AML-193 (cell line): ENCODE results near the gene STUB1.
A peak's percentile ranks its signal among the peaks of the same experiment; 100 is the strongest.

Experiments
- DNase-seq, 2 experiments: peaks; one replicate each; lab custom pipeline; 2025; lab: John Stamatoyannopoulos, UW

The STUB1 gene

DNA sequence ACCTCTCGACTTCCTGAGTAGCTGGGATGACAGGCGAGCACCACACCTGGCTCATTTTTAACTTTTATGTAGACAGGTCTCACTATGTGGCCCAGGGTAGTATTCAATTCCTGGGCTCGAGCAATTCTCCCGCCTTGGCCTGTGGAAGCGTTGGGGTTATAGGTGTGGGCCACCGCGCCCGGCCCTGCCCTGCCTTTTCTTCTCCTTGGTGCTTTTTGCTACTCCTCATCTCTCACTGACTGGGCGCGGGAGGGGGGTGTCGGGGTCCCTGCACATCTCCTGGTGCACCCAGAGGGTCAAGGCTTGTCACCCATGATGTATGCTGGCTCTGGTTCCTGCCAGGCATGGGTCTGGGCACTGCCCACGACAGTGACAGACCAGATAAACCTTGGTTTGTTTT is 35.7 kb upstream of the STUB1 start:
- DNase-seq: no peak

DNA sequence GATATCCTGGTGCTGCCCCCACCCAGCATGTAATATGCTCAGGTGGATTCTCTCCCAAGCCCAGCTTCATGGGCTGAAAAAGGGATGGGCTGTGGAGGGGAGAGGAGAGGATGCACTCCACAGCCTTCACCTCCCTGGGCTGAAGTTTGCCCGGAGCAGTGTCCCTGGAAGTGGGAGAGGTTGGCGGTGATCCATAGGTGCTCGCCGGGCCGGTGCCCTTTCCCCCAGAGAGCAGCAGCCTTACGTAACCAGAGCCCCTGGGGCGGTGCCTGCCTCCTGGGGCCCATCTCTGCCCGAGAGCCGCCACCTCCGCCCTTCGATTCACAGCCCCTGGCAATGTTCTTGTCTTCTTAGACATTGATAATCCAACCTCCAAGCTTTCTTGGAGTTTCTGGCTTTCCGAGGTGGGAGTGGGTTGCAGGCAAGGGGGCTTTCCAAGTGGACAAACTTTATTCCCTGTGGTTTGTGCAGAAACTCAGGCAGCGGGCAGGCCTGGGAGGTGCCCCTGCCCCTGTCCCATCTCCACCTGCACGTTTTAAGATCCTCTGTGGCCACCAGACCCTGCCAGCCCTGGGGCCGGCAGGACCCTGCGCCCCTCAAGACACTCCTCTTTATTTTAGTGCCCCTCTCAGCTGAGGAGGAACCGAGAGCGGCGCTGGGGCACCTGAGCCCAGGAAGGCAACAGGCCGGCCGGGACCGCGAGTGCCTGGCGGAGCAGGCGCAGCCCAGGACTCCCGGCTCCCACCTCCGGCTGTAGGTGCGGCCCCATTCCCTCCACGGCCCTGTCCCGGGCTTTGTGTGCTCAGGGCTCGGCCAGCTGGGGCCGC is 34.1 kb upstream of the STUB1 start:
- no peak for DNase-seq

DNA sequence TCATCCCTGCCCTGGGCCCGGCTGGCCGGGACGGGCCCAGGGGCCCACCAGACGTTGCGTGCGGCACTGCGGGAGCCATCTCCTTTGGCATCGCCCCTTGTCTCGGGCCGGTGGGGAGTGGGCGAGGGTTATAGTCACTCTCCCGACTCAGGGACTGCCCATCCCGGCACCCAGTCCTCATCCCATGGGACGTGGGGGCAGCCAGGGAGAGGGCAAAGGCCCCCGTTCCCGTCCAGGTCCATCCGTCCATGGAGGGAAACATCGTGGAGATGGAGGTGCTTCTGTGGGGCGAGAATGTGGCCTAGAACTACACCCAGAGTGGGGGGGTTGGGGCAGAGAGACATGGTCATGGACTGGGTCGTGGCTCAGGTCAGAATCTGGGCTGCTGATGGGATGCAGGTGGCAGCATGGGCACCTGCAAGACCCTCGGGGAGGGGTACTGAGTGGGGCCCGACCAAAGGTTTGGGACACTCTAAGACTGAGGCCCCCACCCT is 33.5 kb upstream of the STUB1 start:
- no peak for DNase-seq

DNA sequence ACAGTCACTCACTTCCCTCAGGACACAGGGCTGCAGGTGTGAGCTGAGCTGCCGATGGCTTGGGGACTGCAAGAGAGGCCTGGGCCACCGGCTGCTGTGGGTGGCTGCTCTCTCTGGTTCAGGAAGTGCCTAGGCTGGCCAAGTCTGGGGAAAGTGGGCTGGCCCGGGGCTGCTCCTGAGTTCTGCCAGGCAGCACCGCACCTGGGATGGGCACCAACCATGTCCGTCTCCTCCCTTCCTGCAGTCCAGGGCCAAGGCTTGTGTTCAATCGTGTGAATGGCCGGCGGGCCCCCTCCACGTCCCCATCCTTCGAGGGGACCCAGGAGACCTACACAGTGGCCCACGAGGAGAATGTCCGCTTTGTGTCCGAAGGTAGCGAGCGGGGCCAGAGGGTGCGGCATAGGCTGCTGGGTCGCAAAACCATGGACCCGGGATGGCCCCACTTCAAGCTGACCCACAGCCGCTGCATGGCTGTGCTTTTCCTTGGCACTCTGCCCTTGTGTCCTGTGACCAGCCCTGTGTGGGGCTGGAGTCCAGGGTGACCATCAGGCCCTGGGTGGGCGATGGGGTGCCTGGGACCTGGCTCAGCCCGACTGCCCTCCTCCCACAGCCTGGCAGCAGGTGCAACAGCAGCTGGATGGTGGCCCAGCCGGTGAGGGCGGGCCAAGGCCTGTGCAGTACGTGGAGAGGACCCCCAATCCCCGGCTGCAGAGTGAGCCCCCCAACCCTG is 32.9 kb upstream of the STUB1 start:
- no peak for DNase-seq

DNA sequence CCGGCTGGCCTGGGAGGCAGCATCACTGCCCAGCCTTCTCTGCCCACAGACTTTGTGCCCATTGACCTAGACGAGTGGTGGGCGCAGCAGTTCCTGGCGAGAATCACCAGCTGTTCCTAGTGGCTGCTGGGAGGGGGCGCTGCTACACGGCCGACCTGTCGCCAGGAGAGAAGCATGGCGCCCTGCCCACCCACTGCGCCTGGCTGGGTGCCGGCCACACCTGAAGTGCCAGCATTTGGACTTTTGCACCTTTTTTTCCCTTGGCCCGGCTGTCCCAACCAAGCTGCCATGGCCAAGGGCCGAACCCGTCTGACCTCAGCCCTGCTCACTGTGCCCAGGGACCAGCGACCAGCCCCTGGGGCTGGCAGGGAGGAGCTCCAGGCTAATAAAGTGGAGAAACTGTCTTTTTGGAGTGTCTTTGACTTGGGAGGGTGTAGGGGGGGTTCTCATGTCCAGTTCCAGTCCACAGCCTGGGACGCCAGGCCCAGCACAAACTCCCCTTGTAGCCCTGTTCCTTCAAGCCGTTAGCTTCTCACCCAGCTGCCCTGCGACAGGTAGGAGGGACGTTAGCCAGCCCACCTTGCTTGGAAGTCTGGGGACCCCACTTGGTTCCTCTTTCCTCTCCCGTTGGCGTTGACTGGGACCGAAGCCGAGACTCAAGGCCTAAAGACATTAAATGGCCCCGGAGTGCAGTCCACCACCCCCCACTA is 32.0 kb upstream of the STUB1 start:
- peak in 1 of 2 experiments; percentile 25 for DNase-seq

DNA sequence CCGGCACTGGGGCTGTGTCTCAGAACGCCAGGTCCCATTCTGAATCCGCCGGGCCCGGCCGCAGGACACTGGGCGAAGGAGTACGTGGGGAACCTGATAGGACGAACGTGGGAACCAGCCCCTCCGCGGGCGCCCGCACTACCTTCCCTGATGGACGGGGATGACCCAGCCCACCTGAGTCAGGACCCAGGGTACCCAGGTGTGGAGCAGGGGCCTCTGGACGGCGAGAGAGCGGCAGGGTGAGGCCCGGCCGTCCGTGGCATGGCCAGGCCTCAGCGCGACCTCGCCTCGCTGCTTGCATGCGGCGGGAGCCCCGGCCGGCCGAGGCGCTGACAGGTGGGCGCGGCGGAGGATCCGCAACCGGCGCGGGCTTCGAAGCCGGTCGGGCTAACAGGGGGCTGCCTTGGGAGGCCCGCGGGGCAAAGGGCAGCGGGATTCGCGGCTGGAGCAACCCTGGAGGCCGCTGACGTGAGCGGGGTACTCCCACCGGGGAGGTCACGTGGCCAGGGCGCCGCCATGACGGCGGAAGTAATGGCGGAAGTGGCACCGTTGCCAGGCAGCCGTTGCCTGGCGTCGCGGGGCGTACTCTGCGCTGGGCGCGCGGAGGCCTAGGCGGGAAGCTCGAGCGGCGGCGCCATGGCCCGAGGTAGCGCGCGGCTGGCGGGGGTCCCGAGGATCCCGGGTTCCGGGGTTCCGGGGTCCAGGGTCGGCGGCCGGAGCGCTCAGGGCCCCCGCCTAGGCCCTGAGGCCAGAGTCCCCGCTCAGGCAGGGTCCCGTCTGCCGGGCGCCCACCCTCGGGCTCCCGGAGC is 31.2 kb upstream of the STUB1 start, which contains the start of gene WDR90:
Gene WDR90 (plus strand): TSS at position 585 of the 809 bp plus-strand sequence. CDS start 52 bp downstream, at position 637.
- DNase-seq: peak; percentile 79 to 85

DNA sequence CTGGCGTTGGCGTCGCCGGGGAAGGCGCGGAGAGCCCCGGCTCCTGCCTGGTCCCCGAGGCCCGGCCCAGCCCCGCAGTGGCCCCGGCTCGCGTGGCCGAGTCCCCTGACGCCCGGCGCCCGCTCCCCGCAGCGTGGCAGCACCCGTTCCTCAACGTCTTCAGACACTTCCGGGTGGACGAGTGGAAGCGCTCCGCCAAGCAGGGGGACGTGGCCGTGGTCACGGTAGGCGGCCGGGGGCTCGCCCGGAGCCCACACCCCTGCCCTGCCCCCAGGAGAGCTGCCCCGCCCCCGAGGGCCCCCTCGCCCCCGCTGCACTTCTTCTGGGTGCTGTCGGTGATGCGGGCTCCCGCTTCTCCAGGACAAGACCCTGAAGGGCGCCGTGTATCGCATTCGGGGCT is 30.6 kb upstream of the STUB1 start:
- no peak for DNase-seq

DNA sequence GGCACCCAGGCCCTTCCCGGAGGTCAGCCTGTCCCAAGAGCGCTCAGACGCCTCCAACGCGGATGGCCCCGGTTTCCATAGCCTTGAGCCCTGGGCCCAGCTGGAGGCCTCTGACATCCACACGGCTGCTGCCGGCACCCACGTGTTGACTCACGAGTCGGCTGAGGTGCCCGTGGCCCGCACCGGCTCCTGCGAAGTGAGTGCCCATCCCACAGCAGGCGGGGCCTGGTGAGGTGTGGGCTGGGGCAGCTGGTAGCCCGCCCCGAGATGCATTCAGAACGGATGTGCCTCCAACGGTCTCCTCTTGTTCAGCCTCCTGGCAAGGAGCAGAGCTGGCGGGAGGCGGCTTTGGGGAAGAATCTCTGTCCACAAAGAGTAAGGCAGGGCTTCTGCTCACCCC is 28.4 kb upstream of the STUB1 start:
- no peak for DNase-seq

DNA sequence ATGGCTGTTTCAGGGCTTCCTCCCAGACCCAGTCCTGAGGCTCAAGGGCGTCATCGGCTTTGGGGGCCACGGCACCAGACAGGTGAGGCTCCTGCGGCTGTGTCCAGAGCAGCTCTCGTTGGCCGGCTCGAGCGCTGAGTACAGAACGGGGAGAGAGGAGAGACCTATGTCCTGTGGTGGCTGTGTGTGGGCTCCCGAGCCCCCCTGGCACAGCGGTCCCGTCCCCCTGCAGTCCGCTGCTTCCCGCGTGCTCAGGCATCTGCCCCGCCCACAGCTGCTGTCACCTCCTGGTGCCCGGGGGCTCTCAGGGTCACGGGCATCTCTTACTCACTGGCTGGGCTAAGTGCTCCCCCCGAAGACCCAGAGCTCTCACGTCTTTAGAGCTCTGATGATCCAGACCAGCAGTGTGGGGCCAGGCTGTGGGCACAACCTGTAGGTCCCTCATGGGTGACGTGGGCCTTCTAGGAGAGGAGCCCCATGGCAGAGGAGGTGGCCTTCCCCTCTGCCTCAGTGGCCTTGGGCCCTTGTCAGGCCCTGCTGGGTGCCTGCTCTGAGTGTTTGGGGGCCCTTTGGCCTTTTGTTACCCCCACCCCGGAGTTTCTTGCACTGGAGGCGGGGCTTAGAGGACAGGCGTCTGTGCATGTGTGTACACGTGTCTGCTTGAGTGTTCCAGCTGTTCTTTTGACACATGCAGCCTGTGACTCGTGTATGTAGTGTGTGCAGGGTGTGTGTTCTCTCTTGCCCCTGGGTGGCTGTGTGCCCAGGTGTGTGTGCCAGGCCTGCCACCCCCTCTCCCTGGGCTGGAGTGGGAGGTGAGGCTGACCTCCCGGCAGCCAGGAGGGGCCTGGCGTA is 27.5 kb upstream of the STUB1 start:
- no peak for DNase-seq

DNA sequence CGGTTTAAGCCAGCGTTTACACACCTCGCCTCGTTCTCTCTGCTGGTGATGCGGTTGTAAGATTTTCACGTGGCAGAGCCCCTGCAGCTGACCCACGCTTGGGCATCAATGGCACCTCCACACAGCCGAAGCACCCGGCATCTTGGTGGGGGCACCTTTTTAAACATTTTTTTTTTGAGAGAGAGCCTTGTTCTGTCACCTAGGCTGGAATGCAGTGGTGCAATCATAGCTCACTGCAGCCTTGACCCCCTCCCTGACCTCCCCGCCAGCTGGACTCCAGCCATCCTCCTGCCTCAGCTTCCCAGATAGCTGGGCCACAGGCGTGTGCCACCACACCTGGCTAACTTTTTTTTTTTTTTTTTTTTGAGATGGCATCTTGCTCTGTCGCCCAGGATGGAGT is 26.2 kb upstream of the STUB1 start:
- DNase-seq: no peak

DNA sequence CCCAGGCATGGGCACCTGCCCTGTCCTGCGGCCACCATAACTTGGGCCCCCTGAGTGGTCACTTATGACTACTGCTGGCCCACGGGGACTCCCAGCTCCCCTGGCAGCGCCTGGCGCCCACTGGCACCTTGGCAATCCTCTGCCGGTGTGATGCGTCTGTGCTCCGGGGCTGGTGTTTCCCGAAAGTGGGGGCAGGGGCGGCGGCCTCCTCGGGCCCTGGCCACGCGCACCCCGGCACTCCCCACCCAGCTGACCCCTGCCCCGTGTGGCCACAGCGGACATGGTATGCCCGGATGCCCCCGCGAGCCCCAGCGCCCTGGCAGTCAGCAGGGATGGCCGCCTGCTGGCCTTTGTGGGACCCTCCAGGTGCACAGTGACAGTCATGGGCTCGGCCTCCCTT is 22.7 kb upstream of the STUB1 start:
- no peak for DNase-seq

DNA sequence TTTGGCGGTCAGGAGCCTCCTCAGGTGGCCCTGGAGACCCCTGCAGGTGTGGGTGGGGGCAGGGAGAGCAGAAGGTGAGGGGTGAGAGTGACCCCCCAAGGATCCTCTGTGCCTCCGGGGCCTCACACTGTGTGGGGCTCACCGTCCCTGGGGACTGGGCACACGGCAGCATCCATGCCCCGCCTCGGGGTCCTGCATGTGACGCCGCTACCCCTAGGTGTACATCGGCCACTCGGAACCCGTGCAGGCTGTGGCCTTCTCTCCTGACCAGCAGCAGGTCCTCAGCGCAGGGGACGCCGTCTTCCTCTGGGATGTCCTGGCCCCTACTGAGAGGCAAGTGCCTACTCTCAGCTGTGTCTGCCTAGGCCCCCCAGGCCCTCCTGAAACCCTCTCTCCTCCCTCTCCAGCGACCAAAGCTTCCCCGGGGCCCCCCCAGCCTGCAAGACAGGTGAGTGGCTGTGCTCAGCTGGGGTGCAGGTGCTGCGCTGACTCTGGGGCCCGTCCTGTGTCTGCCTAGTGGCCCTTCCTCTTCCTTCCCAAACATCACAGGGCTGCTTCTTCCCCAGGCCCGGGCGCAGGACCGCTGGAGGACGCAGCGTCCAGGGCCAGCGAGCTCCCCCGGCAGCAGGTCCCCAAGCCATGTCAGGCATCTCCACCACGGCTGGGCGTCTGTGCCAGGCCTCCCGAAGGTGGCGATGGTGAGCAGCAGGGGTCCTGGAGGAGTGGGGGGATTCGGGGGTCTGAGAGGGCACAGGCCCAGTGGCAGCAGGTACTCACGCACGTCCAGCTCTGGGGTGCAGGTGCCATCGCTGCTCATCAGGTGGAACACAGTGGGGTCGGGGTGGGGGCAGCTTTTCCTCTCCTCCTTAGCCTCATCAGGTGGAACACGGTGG is 21.3 kb upstream of the STUB1 start:
- DNase-seq: no peak

DNA sequence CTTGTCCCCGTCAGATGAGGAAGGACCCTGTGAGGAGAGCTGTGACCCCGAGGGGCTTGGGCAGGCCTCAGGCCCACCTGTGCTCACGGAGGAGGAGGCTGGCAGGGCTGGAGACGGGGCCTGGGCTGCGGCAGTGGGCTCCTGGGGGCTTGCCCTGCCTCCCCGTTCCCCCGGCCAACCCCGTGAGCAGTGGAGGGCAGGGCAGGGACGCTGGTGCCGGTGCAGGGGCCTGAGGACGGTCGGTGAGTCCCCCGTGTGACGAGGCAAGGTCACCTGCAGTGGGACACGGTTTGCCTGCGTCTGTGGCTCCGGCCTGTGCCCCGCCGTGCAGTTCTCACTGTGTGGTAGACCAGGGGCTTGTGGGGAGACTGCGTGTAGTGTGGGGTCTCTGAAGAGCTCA is 20.6 kb upstream of the STUB1 start:
- no peak for DNase-seq

DNA sequence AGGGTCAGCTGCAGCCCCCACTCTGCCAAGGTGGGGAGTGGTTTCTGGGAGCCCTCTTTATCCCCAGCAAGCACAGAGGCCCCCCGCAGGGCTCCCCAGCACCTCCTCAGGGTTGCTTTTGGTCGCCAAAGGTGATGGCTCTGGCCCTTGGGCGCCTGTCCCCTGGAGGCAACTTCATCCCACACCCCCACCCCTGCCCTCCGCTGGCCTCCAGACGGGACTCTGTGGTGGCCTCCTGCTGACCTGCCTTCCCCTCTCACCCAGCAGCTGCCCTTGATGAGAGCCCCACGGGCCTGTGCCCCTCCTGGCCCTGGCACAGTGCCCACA is 20.1 kb upstream of the STUB1 start:
- no peak for DNase-seq

DNA sequence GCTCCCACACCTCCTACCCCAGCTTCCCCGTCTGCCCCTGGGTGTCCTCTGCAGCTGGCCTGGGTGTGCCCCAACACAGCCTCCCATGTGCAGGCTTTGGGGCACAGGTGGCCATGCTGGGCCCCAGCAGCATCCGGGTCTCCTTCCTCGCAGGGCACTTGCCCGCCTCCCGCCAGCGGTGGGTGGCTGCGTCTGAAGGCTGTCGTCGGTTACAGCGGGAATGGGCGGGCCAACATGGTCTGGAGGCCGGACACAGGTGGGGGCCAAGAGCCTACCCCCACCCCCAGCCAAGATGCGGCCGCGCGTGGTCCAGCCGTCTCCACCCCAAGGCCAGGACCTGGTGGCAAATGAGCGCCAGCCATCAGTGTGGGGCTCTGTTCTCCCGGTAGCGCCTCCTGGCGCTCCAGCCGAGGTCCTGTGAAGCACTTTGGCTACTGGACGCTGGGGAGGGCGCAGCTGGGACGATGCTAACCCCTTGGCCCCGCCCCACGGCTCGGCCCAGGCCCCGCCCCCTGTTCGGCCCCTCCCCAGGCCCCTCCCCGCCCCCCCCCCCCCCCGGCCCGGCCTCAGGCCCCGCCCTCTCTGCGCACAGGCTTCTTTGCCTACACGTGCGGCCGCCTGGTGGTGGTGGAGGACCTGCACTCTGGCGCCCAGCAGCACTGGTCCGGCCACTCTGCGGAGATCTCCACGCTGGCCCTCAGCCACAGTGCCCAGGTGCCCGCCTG is 19.6 kb upstream of the STUB1 start:
- no peak for DNase-seq

DNA sequence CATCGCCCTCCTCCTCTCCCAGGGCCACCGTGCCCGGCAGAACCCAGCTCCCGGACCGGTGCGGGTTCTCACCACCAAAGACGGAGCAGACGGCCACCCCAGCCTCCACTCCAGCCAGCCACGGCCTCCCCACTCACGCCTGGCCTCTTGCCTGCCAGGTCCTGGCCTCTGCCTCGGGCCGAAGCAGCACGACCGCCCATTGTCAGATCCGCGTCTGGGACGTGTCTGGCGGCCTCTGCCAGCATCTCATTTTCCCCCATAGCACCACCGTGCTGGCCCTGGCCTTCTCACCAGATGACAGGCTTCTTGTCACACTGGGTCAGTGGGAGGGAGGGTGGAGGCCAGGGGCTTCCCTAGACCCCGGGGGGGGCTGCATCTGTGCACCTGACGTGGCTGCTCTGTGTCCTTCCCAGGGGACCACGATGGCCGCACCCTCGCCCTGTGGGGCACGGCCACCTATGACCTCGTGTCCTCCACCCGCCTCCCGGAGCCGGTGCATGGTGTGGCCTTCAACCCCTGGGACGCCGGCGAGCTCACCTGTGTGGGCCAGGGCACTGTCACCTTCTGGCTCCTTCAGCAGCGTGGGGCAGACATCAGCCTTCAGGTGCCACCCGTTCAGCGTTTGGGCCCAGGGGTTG is 18.9 kb upstream of the STUB1 start:
- no peak for DNase-seq

DNA sequence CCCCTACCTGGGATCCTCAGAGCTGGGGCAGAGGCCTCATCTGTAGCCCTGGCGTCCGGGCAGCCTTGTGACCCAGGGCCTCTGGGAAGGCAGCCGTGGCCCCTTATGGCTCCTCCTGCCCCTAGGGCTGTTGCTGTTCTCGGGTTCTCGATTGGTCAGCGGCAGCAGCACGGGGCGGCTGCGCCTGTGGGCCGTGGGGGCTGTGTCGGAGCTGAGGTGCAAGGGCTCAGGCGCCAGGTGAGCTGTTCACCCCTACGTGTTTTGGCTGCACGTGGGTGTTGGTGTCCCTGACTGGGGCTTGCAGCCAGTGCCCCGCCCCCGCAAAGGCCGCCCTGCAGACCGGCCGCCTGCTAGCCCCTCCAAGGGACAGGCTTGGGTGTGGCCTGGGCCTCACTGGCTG is 18.1 kb upstream of the STUB1 start:
- no peak for DNase-seq

DNA sequence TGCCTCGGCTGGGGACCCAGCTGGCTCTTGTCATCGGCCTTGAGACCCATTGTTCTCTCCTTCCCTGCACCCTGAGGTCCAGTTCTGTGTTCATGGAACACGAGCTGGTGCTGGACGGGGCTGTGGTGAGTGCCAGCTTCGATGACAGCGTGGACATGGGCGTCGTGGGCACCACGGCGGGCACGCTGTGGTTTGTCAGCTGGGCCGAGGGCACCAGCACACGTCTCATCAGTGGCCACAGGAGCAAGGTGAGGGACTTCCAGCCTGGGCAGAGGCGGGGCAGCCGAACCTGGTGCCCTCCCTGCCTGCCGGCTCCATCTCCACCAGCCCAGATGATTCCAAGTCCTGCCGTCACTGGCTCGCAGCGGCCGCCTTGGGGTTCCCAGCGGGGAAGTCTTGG is 17.6 kb upstream of the STUB1 start:
- DNase-seq: no peak

DNA sequence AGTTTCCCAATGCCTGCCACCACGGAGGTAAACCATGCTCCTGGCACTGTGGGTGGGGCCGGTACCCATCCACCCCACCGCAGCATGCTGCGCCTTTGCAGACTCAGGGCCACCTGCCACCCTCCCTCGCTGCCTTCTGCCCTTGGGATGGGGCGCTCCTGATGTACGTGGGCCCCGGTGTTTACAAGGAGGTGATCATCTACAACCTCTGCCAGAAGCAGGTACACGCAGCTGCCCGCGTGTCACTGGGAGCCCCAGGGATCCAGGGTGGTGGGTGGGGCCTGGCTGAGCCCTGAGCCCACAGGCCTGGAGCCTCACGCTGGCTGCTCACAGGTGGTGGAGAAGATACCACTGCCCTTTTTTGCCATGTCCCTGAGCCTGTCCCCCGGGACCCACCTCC is 13.6 kb upstream of the STUB1 start:
- DNase-seq: no peak
